ENCODE data around the gene HMGXB3.

DNA sequence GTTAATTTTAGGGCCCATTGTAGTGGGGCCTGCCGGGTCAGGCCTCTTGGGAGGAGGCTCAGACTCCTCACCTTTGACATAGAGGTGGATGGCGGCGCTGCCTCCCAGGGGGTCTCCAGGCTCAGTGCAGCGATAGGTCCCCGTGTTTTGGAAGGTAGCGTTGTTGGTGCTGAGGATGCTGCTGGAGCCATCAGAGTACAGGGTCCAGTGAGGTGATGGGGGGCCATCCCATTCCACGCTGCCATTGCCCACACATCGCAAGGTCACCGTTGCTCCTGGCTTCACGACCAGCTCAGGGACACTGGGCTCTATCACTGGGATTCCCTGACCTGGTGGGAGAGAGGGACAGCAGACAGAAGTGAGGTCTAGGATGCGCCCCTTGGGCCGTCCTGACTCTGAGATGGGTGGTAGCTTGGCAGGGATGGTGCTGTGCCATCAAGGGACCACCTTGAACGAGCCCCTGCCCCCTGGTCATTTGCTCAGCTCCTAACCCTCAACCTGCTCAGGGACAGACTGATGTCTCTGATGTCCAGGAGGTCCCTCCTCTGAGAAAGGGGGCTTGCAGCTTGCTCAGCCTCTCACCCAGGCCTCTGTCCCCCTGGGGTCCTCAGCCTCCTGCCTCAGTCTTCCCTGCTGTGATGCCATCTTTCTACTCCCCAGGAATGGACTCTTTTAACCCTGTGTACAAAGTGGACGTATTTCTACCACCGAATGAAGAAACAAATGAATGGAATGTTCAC is 80.3 kb downstream of the HMGXB3 start:
- TF ChIP-seq, protein P1, sequence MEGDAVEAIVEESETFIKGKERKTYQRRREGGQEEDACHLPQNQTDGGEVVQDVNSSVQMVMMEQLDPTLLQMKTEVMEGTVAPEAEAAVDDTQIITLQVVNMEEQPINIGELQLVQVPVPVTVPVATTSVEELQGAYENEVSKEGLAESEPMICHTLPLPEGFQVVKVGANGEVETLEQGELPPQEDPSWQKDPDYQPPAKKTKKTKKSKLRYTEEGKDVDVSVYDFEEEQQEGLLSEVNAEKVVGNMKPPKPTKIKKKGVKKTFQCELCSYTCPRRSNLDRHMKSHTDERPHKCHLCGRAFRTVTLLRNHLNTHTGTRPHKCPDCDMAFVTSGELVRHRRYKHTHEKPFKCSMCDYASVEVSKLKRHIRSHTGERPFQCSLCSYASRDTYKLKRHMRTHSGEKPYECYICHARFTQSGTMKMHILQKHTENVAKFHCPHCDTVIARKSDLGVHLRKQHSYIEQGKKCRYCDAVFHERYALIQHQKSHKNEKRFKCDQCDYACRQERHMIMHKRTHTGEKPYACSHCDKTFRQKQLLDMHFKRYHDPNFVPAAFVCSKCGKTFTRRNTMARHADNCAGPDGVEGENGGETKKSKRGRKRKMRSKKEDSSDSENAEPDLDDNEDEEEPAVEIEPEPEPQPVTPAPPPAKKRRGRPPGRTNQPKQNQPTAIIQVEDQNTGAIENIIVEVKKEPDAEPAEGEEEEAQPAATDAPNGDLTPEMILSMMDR (IDR thresholded peaks at IDR 0.05): no peak
- no peak for TF ChIP-seq POLR2A (IDR thresholded peaks at IDR 0.05)

Measured in heart left ventricle (tissue), 13 donors.